Liver (tissue), 3 donors: Measurements from ENCODE around the gene GPRC5D.

Experiments
- RXRA ChIP-seq, 2 donors: IDR thresholded peaks; 2 replicates each; pipeline ENCODE4 v1.6.1; 2017 to 2018; ENCODE audit warnings: antibody characterized with exemption in 2 of 2, mild to moderate bottlenecking in 1 of 2
- TF ChIP-seq, protein P1 (sequence below): fragments of 150-350 bp; IDR thresholded peaks from 2 replicates; pipeline ENCODE4 v1.5.1; 2017; ENCODE audit warnings: improper control_type of control experiment, low read depth, low read length; ENCODE audit not compliant: missing input control
- donor health status: healthy.
- donor health status: healthy.

DNA sequence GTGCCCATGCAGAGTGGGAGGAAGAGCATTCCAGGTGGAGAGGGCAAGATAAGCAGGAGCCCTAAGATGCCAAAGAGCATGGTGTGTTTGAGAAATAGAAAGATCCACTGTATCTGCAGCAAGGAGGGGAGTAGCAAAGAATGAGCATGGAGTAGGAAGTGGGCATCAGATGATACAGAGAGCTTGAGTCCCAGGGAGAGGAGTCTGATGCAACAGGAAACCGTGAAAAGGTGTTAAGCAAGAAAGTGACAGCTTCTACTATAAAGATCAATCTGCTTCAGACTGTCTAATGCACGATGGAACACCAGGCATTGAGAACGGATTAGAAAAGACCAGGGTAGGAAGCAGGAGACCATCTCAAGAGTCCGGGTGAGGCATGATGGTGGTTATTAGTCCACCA, 12.3 kb upstream of the GPRC5D start:
- TF ChIP-seq, protein P1, sequence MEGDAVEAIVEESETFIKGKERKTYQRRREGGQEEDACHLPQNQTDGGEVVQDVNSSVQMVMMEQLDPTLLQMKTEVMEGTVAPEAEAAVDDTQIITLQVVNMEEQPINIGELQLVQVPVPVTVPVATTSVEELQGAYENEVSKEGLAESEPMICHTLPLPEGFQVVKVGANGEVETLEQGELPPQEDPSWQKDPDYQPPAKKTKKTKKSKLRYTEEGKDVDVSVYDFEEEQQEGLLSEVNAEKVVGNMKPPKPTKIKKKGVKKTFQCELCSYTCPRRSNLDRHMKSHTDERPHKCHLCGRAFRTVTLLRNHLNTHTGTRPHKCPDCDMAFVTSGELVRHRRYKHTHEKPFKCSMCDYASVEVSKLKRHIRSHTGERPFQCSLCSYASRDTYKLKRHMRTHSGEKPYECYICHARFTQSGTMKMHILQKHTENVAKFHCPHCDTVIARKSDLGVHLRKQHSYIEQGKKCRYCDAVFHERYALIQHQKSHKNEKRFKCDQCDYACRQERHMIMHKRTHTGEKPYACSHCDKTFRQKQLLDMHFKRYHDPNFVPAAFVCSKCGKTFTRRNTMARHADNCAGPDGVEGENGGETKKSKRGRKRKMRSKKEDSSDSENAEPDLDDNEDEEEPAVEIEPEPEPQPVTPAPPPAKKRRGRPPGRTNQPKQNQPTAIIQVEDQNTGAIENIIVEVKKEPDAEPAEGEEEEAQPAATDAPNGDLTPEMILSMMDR = no peak
- no peak for TF ChIP-seq RXRA (IDR thresholded peaks at IDR 0.05)
